Retinal pigment epithelial cell (primary cell): ENCODE results near the gene SPINT1.

Experiments used
- DNase-seq: peaks from one replicate; pipeline ENCODE4 v3.0.0-alpha.2; 2010; ENCODE audit warnings: low read depth
- H3K4me3 ChIP-seq: 2 replicates; pipeline ENCODE4 v1.5.1; 2011; ENCODE audit warnings: mild to moderate bottlenecking, low read length, control low read depth, moderate library complexity
- CTCF ChIP-seq: conservative IDR thresholded peaks from 2 replicates; pipeline ENCODE4 v1.5.1; 2011; ENCODE audit warnings: low read depth, low read length, control low read depth, inconsistent platforms

Gene SPINT1

GRCh38 chr15:40902605-40903561 is 59.0 kb downstream of the SPINT1 start:
- DNase-seq, result no peak
- TF ChIP-seq CTCF, result no peak
- no peak overlapping the region for H3K4me3 ChIP-seq

- TF ChIP-seq CTCF, result no peak
- DNase-seq, result no peak
- H3K4me3 ChIP-seq, result no peak overlapping the region
Measured at GRCh38 chr15:40904552-40905201, 60.8 kb downstream of the SPINT1 start.

GRCh38 chr15:40906091-40906990 is 62.5 kb downstream of the SPINT1 start:
- peak; percentile 47 for DNase-seq
- H3K4me3 ChIP-seq, result peak overlapping the region; percentile 54
- peak; percentile 81 for TF ChIP-seq CTCF

GRCh38 chr15:40906991-40907802 is 63.3 kb downstream of the SPINT1 start:
- no peak for DNase-seq
- H3K4me3 ChIP-seq, result peak overlapping the region; percentile 54
- no peak for TF ChIP-seq CTCF
